Psoas muscle (tissue), 8 donors: Measurements from ENCODE around the gene SLC18A3. TPM values are rescaled to one million over a fixed set of nuclear protein-coding genes. Genes with fewer than 3 reads are reported as not detected.

ENCODE experiments used
- ATAC-seq, 4 donors: fragments of 200-7000 bp; cut with Tn5 transposase; one replicate each; pipeline ENCODE4 v1.9.1; 2020; ENCODE audit warnings: moderate library complexity in 3 of 4, mild to moderate bottlenecking in 2 of 4
- DNase-seq, 2 donors: peaks; one replicate each; pipeline ENCODE4 v3.0.0-alpha.2; 2020
- H3K27ac ChIP-seq: fragments of 200-600 bp; one replicate; pipeline ENCODE4 v1.8.0; 2022
- H3K27me3 ChIP-seq, 3 donors: fragments of 200-600 bp in 1 of 3; one replicate each; pipeline versions ENCODE4 v1.6.1 to v1.8.0; 2013 to 2022; ENCODE audit warnings: low read length in 2 of 3, mild to moderate bottlenecking in 2 of 3, moderate library complexity in 1 of 3; ENCODE audit not compliant: insufficient read depth in 3 of 3
- H3K36me3 ChIP-seq, 2 donors: fragments of 200-600 bp in 1 of 2; one replicate each; pipeline versions ENCODE4 v1.6.1 to v1.8.0; 2013 to 2022; ENCODE audit warnings: low read depth in 1 of 2, mild to moderate bottlenecking in 1 of 2, moderate library complexity in 1 of 2; ENCODE audit not compliant: insufficient read depth in 1 of 2
- H3K4me1 ChIP-seq: fragments of 200-600 bp; one replicate; pipeline ENCODE4 v1.8.0; 2022
- H3K4me3 ChIP-seq: fragments of 200-600 bp; one replicate; pipeline ENCODE4 v1.8.0; 2022; ENCODE audit warnings: mild to moderate bottlenecking
- H3K9me3 ChIP-seq: fragments of 200-600 bp; one replicate; pipeline ENCODE4 v1.8.0; 2022
- CTCF ChIP-seq: fragments of 200-600 bp; IDR thresholded peaks from one replicate; pipeline ENCODE4 v1.8.0; 2022; ENCODE audit warnings: antibody characterized with exemption
- WGBS, 3 donors: extraction: QIAGEN DNeasy Blood & Tissue Kit; methylation state at CpG; one replicate each; pipeline versions ENCODE4 v1.1.6 to v1.1.7; 2013; 5-methylcytosine and 5-hydroxymethylcytosine counted together
- intact Hi-C, 2 donors: fragments of 100-400 bp; cut with DNase I; formaldehyde crosslinking; loops; one replicate each; pipeline versions ENCODE4 v1.11.0 to v1.14.2; 2022
- polyA plus RNA-seq, 3 donors: library from polyadenylated mRNA; stranded (reverse); fragments of 200-250 nt; gene quantifications; one replicate each; pipeline ENCODE4 v1.2.3, GENCODE V29; 2013
- total RNA-seq, 4 donors: library from RNA; stranded (reverse); fragmentation: NEBNext Ultra II Directional in 2 of 4; extraction: Animal tissue kit (Norgen Biotek cat#: 25700) in 2 of 4; gene quantifications; one replicate each; pipeline versions ENCODE4 v1.2.1 to v1.2.4, GENCODE V29; 2021 to 2023
- donor health status: healthy with polysubstance abuse.
- donor health status: DM: no; HTN: no; CAD: no; lungs with moderate emphysema.
- donor health status: Bipolar disorder and iron deficiency.
- donor health status: healthy.
- donor health status: DM: yes; HTN: yes; CAD: no.
- donor health status: DM: no; HTN: no; CAD: no.
- donor health status: DM: no; HTN: no; CAD: no.
- donor health status: DM: yes; HTN: yes; CAD: no.

The SLC18A3 gene
- total and polyA plus RNA-seq, 7 donors, result not detected

- Histone ChIP-seq H3K9me3 (no peaks in the 10 kb centered on the region), H3K27ac (no peak overlapping the region), H3K36me3 (no peaks in the 10 kb centered on the region), H3K4me3 (no peak overlapping the region), H3K27me3 (peaks cover 0 to 16% (median 2%) of the 10 kb centered on the region in 3 donors), H3K4me1 (no peaks in the 10 kb centered on the region)
- 60 to 70% (median 70%) methylated on average over 2 of the region's 2 CpGs for WGBS, 3 donors
- no peak for TF ChIP-seq CTCF
- DNase-seq (no peak), ATAC-seq (no peak)
- intact Hi-C loops, result no loop called here
Measured at GRCh38 chr10:49651917-49652316, 41.8 kb downstream of the SLC18A3 start.

GRCh38 chr10:49652421-49653272 lies 42.5 kb downstream of the SLC18A3 start:
- no peak for ATAC-seq
- Histone ChIP-seq H3K4me1 (no peaks in the 10 kb centered on the region), H3K4me3 (no peak overlapping the region), H3K27me3 (peaks cover 0 to 16% (median 2%) of the 10 kb centered on the region in 3 donors), H3K36me3 (no peaks in the 10 kb centered on the region), H3K9me3 (no peaks in the 10 kb centered on the region), H3K27ac (no peak overlapping the region)
- no peak for DNase-seq
- 73 to 74% (median 74%) methylated on average over 15 of the region's 15 CpGs for whole genome bisulfite sequencing, 3 donors
- intact Hi-C loops, result no loop called here
- TF ChIP-seq CTCF, result no peak

DNA sequence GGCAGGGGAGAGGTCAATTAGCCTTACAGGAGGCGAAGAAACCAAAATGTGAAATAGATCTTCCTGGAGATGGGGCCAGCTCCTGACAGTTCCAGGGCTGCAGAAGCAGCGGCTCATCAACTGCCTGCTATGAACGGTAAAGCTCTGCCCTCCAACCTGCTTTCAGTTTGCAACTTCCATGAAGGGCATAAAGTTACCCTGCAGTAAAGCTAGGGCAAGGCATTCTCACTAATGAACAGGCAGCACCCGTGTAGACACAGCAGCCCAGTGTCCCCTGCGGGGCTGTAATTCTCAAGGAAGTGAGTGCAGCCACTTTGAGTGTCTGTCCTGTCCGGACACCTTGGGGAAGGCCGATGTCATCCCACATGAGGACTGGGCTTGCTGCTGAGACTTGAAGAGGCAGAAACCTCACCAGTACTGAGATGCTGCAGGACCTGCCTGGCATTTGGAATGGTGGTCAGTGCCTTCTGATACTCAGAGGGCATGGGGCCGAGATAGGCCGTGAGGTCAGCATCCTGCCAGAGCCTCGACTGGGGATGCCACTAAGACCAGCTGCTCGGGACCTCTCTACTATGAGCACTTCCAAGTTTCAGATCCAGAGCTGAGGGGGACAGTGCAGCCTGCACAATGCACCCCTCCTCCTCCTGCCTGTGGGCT lies 43.3 kb downstream of the SLC18A3 start:
- Histone ChIP-seq H3K9me3 (no peaks in the 10 kb centered on the region), H3K27ac (no peak overlapping the region), H3K4me1 (no peaks in the 10 kb centered on the region), H3K4me3 (no peak overlapping the region), H3K27me3 (peaks cover 0 to 16% (median 4%) of the 10 kb centered on the region in 3 donors), H3K36me3 (no peaks in the 10 kb centered on the region)
- no peak for DNase-seq
- no peak for ATAC-seq
- intact Hi-C loops, result no loop called here
- no peak for TF ChIP-seq CTCF
- WGBS, 3 donors, result 67 to 73% (median 71%) methylated on average over 11 of the region's 11 CpGs

DNA sequence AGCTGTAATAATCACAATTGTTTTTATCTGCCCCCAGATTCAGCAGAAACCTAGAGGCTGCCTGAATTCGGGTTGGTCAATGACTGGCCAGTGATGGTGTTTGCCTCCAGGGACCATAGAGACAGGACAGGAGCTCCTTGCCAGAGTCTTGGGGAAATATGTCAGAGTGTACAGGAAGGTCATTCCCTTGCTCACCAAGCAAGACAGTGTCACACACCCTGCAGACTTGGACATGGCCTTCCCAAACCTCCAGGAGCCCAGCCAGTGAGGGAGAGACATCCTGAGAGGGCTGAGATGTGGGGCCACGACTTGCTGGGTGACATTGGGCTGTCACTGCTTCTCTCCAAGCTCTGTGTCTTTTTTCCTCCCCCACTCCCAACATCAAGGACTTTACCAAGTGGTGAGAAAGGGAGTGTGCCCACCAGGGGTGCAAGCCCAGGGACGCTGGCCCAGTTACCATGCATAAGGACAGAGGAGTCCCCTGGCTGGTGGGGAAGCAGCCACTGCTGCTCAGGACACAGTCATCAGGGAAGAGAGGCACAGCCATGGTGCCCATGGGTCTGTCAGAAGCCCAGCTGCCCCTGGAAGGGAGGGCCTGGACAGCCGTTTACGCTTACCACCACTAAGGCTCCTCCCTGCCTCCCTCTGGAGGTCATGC lies 44.1 kb downstream of the SLC18A3 start:
- H3K9me3 ChIP-seq, result peaks cover 7% of the 10 kb centered on the region
- H3K4me1 ChIP-seq, result no peaks in the 10 kb centered on the region
- no peak for TF ChIP-seq CTCF
- intact Hi-C loops, result no loop called here
- H3K4me3 ChIP-seq, result no peak overlapping the region
- WGBS, 3 donors, result 32 to 42% (median 33%) methylated on average over 5 of the region's 5 CpGs
- DNase-seq (no peak), ATAC-seq (no peak)
- H3K27me3 ChIP-seq, result peaks cover 0 to 16% (median 4%) of the 10 kb centered on the region in 3 donors
- no peak overlapping the region for H3K27ac ChIP-seq
- no peaks in the 10 kb centered on the region for H3K36me3 ChIP-seq
